NCI-H128 (cell line): Measurements from ENCODE around the gene ARHGEF40.
A peak's percentile ranks its signal among the peaks of the same experiment; 100 is the strongest.

Experiments
- DNase-seq: peaks from one replicate; lab custom pipeline; 2025; ENCODE audit not compliant: unreplicated experiment; lab: John Stamatoyannopoulos, UW

Gene ARHGEF40

DNA sequence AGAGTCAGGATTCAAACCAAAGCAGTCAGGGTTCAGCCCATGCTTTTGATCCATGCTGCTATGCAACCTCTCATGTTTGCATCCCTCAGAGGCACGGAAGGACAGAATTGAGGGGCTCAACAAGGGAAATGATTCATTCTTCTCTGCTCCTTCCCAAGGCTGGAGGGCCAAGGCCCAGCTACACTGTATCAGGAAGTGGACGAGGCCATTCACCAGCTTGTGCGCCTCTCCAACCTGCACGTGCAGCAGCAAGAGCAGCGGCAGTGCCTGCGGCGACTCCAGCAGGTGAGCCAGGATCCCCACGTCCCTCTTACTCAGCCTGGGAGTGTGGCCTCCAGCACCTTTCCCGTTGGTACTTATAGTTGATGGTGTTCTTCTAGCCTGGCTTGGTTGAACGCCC, 8.6 kb downstream of the ARHGEF40 start:
- DNase-seq = no peak

- no peak for DNase-seq
Observed at GRCh38 chr14:21081521-21082142, 11.5 kb downstream of the ARHGEF40 start.

DNA sequence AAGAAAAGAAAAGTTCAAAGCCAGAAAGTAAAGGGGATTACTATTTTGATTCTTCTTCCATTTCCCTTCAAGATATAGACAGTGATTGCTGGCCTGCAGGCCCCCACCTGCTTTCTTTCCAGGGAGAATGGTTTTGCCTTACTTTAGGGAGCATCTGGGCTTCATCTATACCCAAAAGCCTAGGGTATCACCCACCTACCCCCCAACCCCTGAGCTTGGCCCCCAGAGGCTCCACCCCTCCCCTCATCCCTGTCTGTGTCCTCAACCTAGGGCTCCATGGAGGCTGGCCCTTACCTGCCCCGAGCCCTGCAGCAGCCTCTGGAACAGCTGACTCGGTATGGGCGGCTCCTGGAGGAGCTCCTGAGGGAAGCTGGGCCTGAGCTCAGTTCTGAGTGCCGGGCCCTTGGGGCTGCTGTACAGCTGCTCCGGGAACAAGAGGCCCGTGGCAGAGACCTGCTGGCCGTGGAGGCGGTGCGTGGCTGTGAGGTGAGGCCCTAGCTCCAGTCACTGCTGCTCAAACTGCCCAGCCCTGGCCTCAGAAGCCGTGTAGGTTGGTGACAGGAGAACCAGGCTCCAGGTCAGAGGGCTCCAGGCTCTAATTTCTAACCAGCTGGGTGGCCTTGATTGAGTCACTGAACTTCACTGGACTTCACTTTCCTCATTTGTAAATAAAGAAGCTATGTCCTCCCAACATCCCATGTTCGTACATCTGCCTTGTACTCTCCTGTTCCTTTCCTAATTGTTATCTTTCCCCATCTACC, 13.6 kb downstream of the ARHGEF40 start:
- no peak for DNase-seq

DNA sequence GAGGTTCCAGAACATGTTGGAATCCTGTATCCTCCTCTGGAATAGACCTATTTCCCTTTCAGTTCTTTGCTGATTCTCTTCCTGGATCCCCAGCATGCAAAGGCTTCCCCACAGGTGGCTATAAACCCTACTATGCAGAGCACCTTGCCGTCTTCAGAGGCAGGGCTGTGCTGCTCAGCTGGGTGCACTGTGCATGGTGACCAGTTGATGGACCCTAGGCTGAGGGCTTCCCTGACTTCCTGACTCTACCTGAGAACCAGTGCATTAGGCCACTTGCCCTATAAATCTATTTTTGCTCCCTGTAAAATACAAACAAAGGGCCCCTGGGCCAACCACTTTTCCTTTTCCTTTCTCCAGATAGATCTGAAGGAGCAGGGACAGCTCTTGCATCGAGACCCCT, 14.3 kb downstream of the ARHGEF40 start:
- DNase-seq = no peak

GRCh38 chr14:21084998-21085853, 15.1 kb downstream of the ARHGEF40 start:
- DNase-seq = no peak

- no peak for DNase-seq
Observed at GRCh38 chr14:21086908-21087293, 16.8 kb downstream of the ARHGEF40 start.

GRCh38 chr14:21087294-21088091, 17.4 kb downstream of the ARHGEF40 start:
- no peak for DNase-seq

DNA sequence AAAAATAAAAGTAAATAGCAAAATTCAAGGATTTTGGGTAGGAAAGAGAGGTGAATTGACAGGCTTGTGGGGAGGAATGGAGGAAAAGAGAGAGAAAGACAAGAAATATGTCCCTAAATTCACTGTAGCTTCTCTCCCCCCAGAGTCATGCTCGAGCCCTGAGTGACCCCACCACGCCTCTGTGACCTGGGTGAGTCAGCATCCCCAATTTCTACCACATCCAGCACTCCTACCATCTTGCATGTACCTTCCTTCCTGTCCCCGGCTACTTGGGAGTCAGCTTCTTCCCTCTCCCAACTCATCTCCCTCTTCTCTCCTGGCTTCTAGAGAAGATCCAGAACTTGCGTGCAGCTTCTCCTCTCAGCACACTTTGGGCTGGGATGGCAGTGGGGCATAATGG, 18.6 kb downstream of the ARHGEF40 start:
- DNase-seq = no peak

DNA sequence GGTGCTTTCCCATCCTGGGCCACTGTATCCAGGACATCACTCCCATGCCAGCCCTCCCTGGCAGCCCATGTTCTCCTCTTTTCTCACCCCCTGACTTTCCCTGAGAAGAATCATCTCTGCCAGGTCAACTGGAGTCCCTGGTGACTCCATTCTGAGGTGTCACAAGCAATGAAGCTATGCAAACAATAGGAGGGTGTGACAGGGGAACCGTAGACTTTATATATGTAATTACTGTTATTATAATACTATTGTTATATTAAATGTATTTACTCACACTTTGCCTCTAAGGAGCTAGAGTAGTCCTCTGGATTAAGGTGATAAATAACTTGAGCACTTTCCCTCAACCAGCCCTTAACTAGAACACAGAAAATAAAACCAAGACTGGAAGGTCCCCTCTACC, 19.2 kb downstream of the ARHGEF40 start:
- no peak for DNase-seq

DNA sequence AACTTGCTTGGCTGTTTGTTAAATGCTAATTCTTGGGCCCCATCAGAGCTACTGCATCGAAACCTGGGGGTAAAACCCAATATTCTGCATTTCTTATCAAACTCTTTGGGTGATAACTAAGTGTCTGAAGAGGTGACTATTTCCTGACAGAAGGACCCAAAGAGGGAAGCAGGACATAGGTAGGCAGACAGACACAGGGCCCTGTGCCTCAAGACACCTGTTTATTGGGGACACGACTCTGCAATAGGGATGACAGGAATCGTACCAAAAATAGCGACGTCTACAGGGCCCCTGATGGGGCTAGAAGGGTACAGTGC, 19.7 kb downstream of the ARHGEF40 start:
- DNase-seq = no peak

- DNase-seq = no peak
Observed at GRCh38 chr14:21090194-21090939, 20.3 kb downstream of the ARHGEF40 start.

- no peak for DNase-seq
Observed at GRCh38 chr14:21090940-21091663, 21.0 kb downstream of the ARHGEF40 start.

- DNase-seq = no peak
Observed at GRCh38 chr14:21091821-21092272, 21.7 kb downstream of the ARHGEF40 start.

DNA sequence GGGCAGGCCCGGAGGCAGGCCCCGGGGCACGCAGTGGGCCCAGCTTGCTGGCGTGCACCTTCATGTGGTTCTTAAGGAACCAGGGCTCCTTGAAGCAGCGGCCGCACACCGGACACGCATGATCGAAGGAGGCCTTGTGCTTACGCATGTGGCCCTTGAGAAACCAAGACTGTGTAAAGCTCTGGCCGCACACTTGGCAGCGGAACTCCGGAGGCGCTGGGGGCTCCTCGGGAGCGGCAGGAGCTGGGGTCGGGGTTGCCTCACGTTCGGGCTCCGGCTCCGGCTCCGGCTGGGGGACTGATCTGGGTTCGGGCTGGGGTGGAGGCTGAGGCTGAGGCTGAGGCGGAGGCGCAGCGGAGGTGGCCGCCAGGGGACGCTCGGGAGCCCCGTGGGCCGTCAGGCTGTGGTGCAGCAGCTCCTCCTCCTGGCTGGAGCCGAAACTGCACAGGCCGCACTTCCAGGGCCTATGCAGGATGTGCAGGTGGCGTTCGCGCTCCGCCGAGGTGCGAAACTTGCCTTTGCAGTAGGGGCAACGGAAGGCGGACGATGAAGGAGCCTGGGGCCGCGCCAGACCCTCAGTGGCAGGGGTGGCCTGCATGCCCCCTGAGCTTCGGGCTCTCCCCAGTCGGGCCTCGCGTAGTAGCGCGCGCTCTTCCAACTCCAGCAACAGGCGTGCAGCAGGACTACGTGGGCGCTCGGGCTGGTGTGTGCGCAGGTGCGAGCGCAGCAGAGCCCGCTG, 22.3 kb downstream of the ARHGEF40 start:
- no peak for DNase-seq

GRCh38 chr14:21093018-21093417, 22.9 kb downstream of the ARHGEF40 start:
- no peak for DNase-seq

DNA sequence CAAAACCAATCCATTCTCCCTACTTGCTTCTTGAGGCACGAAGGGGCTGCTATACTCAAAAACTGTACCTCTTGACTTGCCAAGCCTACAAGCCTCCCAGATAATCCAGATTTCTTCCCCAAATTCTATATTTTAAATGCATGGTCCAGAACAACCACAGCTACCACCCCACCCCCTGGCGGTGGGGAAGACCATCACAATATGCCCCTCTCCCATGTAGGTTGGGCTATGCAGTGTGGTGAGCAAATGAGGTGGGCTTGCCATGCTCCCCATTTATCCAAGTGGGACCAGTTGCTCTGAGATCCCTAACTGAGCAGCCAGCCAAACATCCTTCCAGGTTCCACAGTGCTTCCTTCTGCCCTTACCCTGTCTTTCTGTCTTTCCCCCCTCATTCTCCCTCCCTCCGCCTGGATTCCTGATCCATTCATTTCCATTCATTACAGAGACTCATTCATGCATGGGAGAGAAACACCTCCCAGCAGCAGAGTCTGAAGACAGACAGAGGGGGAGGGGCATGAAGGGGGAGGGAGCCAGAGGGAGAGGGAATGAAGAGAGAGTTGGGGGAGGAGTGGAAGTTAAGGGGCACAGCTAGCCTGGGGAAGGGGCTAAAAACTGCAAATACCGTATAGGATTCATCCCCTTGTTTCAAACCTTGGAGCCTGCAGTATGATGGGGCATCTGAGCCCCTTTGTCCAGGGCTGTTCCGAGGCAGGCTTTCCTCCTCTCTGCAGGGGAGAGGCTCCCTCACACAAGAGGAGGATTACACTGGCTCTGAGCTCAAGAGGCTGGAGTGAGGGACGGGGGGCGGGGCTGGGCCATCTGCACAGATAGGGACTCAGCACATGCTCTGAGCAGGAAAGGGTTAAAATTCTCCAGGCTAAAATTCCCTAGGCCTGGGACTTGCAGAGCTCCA, 23.9 kb downstream of the ARHGEF40 start:
- peak; percentile 43 for DNase-seq

DNA sequence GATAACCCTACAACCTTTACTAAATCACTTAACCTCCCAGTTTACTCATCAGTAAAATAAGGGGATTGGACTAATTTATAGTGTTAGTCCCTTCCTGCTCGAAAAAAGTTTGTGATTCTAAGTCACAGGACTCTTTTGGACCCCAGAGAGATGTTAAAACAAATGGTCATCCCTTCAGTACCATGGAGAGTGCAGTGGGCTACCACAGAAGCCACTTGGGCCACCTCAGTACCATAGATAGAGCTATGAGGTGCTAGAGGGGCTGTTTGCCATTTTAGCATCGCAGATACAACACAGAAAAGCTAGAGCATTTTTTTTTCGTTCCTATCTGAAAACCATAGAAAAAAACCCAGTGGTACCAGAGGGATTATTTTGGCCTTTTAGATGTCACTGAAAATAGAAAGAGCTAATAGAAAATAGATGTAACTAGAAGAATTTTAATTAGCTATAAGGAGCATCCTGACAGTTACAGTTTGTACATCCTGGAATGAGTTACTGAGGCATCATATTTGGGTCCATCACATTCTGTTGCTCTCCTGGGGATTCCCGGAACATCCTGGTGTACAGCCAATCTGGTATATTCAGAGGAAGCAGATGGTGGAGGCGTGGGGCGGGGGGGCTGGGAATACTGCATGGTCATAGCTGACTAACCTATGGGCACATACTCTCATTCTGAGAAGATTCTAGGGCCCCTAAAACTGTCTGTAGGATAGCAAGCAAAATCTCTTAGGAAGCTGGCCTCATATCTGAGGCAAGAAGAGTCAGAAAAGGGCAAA, 25.5 kb downstream of the ARHGEF40 start:
- no peak for DNase-seq
